Measurements from ENCODE around the gene PEMT.

DNA sequence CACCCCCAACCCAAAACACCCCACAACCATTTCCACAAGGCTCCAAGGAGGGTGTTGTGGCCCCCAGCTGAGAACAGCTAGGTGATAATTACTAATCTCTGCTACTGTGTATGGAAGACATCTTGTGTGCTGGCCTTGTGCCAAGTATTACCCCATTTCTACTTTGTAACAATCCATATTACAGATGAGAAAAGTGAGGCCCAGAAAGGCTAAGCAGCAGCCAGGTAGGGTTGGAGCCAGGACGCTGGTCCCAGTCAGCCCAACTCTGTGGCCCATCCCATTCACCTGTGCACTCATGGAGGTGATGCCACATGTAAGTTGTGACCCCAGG, 12.4 kb upstream of the PEMT start:
- TF ChIP-seq GATA3 (IDR thresholded peaks at IDR 0.05; ENCODE audit: low read depth, low read length) (no peak), GATA2 (IDR thresholded peaks at IDR 0.05; ENCODE audit: low read depth, low read length) (no peak)
